Stimulated activated naive CD8-positive, alpha-beta T cell treated with anti-CD3 and anti-CD28 coated beads, Interleukin-15, Interleukin-2, amounts not matched to agents 100 U/mL and 50 U/mL, for 24 hours (primary cell): ENCODE measurements around the gene POU3F2.

Source experiments
- ATAC-seq: fragments of 150-1000 bp; cut with Tn5 transposase; one replicate; pipeline ENCODE4 v1.10.0; 2021
- DNase-seq: peaks from one replicate; pipeline ENCODE4 v3.0.0; 2021

Gene POU3F2

DNA sequence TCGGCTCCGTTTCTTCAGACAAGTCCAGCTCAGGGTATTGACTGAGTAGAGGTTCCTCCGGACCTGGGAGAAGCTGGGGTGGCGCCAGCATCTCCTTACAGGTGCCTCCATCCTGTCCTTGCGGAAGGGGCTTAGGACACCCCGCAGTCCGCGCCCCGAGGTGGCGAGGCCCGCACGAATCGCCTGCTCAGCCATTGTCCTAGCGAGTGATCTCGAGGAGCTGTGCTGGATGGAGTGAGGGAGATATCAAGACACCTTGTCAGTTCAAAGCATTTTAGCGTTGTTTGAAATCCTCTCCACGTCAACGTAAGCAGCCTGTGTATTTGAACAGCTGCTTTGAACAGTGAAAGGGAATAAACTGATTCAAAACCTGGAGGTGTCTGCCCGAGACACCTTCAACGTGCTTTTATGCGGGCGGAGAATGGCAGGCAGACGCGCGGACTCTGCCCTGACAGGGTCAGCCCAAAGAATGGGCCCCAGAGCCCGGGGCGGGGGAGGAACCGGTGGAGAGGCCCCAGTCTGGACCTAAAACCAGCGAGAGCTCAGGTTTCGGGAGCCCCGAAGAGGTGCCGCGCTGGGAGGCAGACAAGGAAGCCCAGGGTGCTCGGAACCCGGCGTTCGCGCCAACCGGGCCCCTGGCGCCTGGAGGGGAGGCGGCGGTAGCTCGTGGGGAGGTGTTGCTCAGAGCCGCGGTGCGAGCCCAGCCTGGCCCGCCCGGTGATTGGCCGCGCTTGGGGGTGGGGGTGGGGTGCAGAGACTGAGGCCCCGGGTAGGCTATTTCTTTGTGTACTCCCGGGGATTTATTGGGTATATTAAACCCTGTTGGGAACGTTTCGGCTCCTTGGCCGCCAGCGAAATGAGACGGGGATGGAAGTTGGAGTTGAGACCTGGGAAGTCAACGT lies 3.1 kb upstream of the POU3F2 start:
- no peak for ATAC-seq
- peak; percentile 13 for DNase-seq

DNA sequence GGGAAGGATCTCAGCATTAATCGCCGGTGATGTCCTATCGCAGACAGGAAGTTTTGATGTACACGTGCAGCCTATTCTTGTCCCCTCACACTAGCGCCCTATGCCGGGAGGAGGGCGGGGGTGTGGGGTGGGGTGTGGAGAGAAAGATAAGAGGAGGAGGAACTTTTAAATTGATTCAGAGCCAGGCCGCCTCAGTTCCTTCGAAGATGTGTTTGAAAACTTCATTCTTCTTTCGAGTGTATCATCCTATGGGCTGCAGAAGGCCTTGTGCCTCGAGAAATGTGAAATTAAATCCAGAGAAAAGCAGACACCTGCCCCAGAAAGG lies 2.5 kb upstream of the POU3F2 start:
- ATAC-seq (no peak), DNase-seq (no peak)

DNA sequence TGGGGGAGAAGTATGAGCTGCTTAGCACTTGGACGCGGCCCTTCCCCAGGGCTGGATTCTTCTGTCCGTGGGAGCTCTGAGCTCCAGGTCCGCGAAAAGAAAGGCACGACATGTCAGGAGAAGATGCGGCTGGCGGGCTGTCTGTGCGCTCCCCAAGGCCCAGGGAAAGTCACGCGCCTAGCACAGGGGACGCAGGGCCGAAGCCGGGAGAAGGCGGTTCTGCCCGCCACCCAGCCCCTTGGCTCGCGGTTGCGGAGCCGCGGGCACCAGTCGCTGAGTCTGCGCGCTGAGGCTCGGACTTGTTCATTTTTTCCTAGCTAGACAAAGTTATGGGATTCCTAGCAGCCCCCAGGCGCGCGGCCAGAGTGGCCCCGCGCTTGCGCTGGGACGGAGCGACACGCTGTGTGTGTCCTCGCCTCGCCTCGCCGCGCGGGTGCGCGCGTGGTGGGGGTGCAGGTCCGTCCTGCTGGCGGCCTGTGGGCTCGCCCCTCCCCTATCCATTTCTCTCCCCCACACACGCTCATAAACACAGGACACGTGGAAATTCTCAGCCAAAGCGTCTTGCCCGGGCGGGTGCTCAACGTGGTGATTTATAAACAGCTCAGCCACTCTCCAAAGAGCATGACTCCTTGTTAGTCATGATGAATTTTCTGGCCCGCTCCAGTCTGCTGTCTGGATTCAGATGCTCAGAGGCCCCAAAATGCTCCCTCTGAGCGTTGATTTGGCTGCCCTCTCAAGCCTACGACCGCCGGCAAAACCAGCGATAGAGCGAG lies 1.9 kb upstream of the POU3F2 start:
- DNase-seq (peak; percentile 13), ATAC-seq (no peak)

DNA sequence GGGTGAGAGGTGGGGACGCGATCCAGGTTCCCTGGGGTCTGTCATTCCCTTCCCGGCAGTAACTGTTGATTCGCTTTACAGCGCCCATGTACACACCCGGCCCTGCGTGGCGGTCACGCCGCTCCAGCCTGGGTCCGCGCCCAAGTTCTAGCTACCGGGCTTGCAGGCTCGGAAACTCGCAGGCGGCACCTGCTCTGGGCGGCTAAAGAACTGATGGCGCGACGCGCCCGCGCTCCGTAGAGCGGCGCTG lies 1.4 kb upstream of the POU3F2 start:
- DNase-seq = peak; percentile 25
- no peak for ATAC-seq

GRCh38 chr6:98833307-98834059 lies 891 bp upstream of the POU3F2 start:
- ATAC-seq = peak; percentile 35
- peak; percentile 18 for DNase-seq

DNA sequence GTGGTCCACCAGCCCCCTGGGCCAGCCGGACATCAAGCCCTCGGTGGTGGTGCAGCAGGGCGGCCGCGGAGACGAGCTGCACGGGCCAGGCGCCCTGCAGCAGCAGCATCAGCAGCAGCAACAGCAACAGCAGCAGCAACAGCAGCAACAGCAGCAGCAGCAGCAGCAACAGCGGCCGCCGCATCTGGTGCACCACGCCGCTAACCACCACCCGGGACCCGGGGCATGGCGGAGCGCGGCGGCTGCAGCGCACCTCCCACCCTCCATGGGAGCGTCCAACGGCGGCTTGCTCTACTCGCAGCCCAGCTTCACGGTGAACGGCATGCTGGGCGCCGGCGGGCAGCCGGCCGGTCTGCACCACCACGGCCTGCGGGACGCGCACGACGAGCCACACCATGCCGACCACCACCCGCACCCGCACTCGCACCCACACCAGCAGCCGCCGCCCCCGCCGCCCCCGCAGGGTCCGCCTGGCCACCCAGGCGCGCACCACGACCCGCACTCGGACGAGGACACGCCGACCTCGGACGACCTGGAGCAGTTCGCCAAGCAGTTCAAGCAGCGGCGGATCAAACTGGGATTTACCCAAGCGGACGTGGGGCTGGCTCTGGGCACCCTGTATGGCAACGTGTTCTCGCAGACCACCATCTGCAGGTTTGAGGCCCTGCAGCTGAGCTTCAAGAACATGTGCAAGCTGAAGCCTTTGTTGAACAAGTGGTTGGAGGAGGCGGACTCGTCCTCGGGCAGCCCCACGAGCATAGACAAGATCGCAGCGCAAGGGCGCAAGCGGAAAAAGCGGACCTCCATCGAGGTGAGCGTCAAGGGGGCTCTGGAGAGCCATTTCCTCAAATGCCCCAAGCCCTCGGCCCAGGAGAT lies 1.0 kb downstream of the POU3F2 start:
- DNase-seq (peak; percentile 10), ATAC-seq (no peak)

GRCh38 chr6:98836025-98836961 lies 1.9 kb downstream of the POU3F2 start:
- no peak for DNase-seq
- no peak for ATAC-seq

DNA sequence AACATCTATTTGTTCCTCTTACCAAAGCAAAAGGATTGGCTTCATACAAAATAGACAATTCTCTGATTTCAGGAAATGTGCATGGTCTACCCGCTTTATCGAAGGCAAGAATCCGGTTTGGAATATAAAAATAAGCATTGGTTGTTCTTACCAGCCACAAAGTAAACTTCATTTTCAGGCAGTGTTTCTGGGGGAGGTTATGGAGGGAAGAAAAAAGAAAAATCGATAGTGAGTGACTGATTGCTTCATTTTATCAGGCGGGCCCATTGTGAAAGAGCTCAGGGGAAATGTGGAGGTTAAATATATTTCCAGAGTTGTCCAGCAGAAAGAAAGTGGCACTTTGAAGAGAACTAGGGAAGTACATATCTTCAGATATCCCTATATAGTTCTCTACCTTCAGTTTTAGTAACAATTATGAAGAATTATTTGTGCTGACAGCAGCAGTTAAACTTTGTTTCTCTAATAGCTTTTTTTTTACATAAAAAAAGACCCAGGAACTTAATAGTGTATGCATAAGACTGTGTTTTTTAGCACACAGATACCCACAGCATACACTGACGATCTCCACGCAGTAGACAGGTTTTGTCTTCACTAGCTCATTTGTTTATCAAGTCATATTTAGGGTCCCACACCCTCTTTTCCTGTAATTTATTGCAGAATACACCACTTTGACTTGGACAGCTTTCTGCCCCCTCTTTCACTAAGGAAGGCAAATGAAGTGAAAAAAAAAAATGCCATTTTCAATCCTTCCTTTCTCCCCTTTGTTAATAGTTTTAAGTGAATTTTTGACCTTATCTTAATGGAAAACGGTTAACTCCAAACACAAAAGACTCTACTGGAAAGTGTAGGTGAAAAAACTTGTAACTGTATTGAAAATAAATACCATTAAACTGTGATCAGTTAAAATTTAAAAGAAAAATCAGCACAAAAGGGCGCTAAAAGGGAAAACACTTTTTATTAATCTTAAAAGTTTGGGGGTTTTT lies 2.9 kb downstream of the POU3F2 start:
- ATAC-seq (no peak), DNase-seq (no peak)

DNA sequence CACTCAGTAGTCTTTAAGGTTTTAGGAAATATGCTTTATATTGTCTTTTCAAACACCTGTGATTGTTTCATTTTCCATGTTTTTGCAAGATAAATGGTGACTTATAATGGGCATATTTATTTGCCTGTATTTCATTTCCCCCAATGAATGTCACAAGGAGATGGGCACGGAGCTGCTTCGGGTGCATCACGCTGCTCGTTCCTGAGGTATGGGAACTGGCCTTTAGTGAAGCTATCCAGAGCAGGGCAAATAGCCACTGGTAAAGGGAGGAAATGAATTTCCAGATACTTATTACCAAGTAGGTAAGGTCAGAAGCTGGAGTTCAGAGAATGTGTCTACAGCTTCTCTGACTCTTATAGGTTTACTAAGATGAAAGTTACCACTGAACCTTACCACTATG lies 3.7 kb downstream of the POU3F2 start:
- ATAC-seq = no peak
- no peak for DNase-seq

GRCh38 chr6:98838975-98839374 lies 4.6 kb downstream of the POU3F2 start:
- ATAC-seq (no peak), DNase-seq (no peak)

DNA sequence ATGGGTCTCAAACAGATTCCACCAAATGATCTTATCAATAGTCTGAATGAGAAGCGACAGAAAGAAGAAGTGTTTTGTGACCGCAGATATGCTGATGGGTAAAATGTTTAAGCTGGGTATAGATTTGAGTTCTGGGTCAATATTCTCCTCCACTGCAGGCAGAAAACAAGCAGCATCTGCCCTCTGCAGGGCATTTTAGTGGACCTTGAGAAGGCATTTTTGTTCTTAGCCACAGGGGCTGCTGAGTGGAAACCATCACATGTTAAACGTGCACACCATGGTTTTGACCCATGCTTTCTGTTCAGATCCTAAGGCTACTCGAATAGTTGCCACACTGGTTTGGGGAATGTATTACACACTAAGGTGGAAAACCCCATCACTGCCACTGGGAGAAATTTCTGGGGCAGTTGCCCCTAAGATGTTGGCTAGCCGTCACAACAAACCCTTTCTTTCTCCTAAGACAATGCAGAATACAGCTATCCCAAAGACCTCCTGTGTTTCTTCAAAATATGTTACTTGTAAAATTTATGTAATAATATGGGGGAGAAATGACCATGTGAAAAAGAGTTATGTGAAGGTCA lies 5.5 kb downstream of the POU3F2 start:
- no peak for DNase-seq
- ATAC-seq = no peak

- ATAC-seq = no peak
- no peak for DNase-seq
Observed at GRCh38 chr6:98840385-98840784, 6.0 kb downstream of the POU3F2 start.

DNA sequence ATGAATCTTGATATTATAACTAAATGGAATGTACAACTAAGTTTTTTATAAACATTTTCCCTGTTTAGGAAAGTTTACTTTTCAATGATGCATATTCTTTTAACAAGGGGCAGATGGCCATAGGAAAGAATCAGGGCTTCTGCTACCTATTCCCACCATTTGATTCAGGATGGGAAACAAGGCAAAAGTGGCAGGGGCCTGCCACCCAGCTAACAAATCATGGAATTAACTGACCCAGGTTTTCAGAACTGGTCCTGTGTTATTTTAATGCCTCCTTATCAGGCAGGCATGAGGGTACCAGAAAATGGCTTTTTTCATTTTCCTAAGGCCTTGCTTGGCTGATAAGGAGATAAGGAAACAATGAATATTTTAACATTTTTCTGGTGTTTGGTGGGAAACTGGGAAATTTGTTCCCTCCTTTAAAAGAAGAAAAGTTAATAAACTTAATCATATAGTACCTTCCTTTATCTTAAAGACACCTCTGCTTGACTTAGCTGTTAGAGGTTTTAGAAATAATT lies 6.7 kb downstream of the POU3F2 start:
- no peak for ATAC-seq
- DNase-seq = no peak

DNA sequence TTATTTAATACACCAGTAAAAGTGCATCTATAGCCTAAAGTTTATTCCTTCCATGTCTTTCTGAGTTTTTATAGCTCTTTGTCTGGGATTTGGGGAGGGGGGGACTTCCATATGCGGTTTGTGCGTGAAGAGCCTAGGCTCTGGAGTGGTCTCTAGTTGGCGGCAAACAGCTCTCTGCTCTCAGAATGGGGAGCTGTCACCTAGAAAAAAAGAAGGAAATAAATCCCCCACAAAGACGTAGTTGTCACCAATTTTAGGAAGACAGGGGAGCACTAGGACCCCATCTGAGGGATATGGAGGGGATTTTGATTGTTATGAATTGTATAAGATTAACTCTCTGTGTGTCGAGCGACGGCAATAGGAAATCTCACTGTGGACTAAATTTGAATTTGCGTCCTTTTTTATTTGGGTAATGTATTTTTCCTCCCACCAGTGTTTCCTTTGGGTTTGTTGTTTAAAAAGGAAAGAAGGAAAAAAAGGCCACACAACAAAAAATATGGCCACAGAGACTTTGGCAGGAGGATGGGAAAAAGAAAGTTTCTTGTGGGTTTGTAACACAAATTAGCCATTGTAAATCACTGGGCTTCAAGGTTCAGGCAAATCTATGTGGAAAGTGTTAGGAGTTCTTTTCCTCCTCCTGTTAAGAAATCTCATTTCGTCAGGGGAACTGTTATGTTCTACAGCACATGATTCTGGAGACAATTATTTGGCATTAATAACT lies 7.4 kb downstream of the POU3F2 start:
- no peak for ATAC-seq
- no peak for DNase-seq

DNA sequence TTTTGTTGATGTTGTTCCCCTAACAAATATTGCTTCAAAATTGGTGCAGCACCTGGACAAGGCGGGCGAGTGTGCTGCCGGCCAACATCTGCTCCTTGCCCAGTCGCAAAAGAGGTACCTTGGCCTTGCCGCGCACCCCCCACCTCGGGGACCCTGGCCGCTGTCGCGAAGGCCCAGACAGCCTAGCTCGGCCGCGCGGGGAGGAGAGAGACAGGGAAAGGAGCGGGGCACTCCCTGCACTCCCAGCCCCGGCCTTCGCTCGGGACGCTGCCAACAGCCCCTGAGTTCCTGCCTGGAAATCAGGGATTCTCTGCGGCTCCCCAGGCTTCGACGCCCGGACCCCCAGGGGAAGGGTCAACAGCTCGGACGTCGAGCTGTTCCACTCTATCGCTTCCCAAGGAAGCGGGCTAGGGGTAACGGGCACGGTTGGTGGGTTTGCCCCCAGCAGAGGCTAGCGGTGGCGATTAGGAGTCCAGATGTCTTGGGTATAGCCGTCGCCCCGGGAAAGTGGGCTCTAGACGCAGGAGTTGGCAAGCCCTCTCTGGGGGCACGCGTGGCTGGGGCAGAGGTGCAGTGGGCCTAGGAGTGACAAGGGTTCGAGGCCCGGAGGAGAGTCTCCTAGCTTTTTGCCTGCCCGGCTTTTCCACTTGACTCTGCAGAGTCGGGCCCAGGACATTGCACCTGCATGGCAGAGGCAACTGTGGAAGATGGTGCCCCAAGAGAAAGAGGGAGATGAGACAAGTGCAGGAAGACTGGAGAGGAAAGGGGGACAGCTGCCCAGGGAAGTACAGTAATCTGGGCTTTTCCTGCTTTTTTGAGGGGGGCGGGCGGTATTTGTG lies 8.2 kb downstream of the POU3F2 start:
- ATAC-seq (no peak), DNase-seq (no peak)

DNA sequence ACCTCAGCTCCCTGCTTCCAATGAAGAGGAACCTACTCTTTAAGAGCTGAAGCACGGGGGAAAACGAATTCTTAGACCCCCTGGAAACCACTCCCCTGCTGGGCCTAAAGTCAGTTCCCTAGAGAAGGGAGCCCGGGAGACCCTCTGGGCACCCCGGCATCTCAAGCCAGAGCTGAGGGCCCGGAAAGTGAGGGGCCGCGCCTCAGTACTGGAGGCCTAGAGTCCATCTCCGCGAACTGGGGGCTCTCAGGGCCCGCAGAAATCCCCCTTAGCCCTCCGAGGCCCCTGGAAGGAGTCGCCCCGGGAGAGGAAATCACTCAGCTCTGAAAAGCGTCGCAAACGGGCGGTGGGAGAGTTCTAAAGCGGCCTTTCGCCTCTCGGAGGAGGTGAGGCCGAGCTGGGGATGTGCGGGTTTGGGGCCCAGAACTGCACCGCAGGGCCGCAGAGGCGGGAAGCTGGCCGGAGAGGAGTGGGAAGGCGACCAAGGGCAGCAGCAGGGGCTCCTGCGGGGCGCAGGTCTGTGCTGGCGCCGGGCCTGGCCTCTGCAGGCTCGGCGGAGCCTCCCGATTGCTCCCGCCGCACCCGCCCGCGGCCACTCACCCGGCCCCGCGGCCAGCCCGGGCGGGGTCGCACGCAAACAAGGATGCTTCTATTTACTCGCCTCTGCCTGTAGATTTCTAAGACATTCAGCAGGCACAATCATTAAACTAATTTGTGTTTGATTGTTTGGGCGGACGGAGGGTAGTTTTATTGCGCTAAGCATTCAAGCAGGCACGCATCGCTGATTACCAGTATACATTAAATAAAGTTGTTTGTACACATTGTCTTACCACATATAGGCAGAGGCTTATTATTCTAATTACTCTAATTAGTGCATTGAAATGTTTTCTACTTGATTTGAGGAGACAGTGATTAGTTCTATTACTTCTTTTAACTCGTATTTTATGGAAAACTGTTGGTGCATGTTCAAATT lies 9.2 kb downstream of the POU3F2 start:
- DNase-seq (no peak), ATAC-seq (no peak)
